PC-9 (cell line): ENCODE results near the gene CCDC167. TPM values are rescaled to one million over a fixed set of nuclear protein-coding genes. Genes with fewer than 3 reads are reported as not detected.

Source experiments
- BruUV-seq: library from RNA; stranded (reverse); fragments of 400-500 nt; replicated peaks from 2 replicates; lab custom pipeline; 2021; lab: Mats Ljungman, UMichigan
- CTCF ChIA-PET: fragments of 300-600 bp; sonication (Branson Sonifier 250); formaldehyde crosslinking; loops from one replicate; lab custom pipeline; 2022; ENCODE audit warnings: antibody characterized with exemption; lab: Charles Lee
- POLR2A ChIA-PET: fragments of 300-600 bp; sonication (Branson Sonifier 250); formaldehyde crosslinking; loops from one replicate; lab custom pipeline; 2022; ENCODE audit warnings: antibody characterized with exemption; ENCODE audit not compliant: unreplicated experiment; lab: Charles Lee
- DNase-seq, 2 experiments: peaks; one replicate each; pipeline versions ENCODE4 v3.0.0 to v3.0.0-alpha.2; 2015 to 2022; ENCODE audit warnings: mixed read lengths in 1 of 2
- H2AFZ ChIP-seq: fragments of 200-600 bp; sonication (generic); 2 replicates; pipeline ENCODE4 v1.8.1; 2017; ENCODE audit warnings: antibody characterized with exemption
- H3F3A ChIP-seq: fragments of 200-600 bp; sonication (generic); 2 replicates; pipeline ENCODE4 v1.8.1; 2017; ENCODE audit warnings: antibody characterized with exemption, mild to moderate bottlenecking, low read depth; ENCODE audit not compliant: insufficient read depth
- H3K27ac ChIP-seq: fragments of 200-600 bp; sonication (generic); 2 replicates; pipeline ENCODE4 v1.6.1; 2016; ENCODE audit warnings: mixed run types
- H3K27me3 ChIP-seq: fragments of 200-600 bp; sonication (generic); 2 replicates; pipeline ENCODE4 v1.6.1; 2016; ENCODE audit warnings: low read depth, mixed run types; ENCODE audit not compliant: insufficient read depth
- H3K36me3 ChIP-seq: fragments of 200-600 bp; sonication (generic); 2 replicates; pipeline ENCODE4 v1.6.1; 2016; ENCODE audit warnings: low read depth, mixed run types
- H3K4me1 ChIP-seq: fragments of 200-600 bp; sonication (generic); replicated peaks from 2 replicates; pipeline ENCODE4 v1.6.1; 2016; ENCODE audit warnings: mixed run types; ENCODE audit not compliant: insufficient read depth
- H3K4me2 ChIP-seq: fragments of 200-600 bp; sonication (generic); 2 replicates; pipeline ENCODE4 v1.6.1; 2017; ENCODE audit warnings: mixed run types
- H3K4me3 ChIP-seq: fragments of 200-600 bp; sonication (generic); 2 replicates; pipeline ENCODE4 v1.6.1; 2016; ENCODE audit warnings: mixed run types
- H3K79me2 ChIP-seq: fragments of 200-600 bp; sonication (generic); 2 replicates; pipeline ENCODE4 v1.6.1; 2017; ENCODE audit warnings: low read depth, mixed run types
- H3K9me2 ChIP-seq: fragments of 200-600 bp; sonication (generic); 2 replicates; pipeline ENCODE4 v1.8.1; 2017; ENCODE audit warnings: mild to moderate bottlenecking; ENCODE audit not compliant: insufficient read depth
- H3K9me3 ChIP-seq: fragments of 200-600 bp; sonication (generic); 2 replicates; pipeline ENCODE4 v1.8.1; 2016; ENCODE audit warnings: low read depth; ENCODE audit not compliant: insufficient read depth
- H4K20me1 ChIP-seq: fragments of 200-600 bp; sonication (generic); 2 replicates; pipeline ENCODE4 v1.8.1; 2017; ENCODE audit not compliant: insufficient read depth
- CTCF ChIP-seq: fragments of 200-600 bp; sonication (generic); conservative IDR thresholded peaks from 2 replicates; pipeline ENCODE4 v1.6.1; 2017; ENCODE audit warnings: mixed run types, antibody characterized with exemption, mild to moderate bottlenecking, moderate library complexity
- EZH2 ChIP-seq: fragments of 200-600 bp; sonication (generic); IDR thresholded peaks from 2 replicates; pipeline ENCODE4 v1.8.0; 2017; ENCODE audit warnings: antibody characterized with exemption, low read depth
- intact Hi-C: fragments of 100-400 bp; cut with micrococcal nuclease; formaldehyde crosslinking; loops from one replicate; pipeline ENCODE4 v1.10.0; 2022; ENCODE audit not compliant: unreplicated experiment
- total RNA-seq: library from RNA; stranded (reverse); gene quantifications from 2 replicates; pipeline ENCODE4 v1.2.3, GENCODE V29; 2021

Gene CCDC167
- total RNA-seq, 1 experiment from 2014 or later, result 29.4 TPM

- intact Hi-C loops, result loop anchor here (5.0 to 10.0 kb wide), 3 partner anchors 53 to 955 kb away; no protein-coding TSS in a partner anchor
Measured at GRCh38 chr6:37537548-37537947, 37.9 kb upstream of the CCDC167 start.

GRCh38 chr6:37536491-37537190 is 36.9 kb upstream of the CCDC167 start:
- no peak overlapping the region for H2AFZ ChIP-seq
- intact Hi-C loops, result loop anchor here (5.0 to 10.0 kb wide), 3 partner anchors 52 to 956 kb away; no protein-coding TSS in a partner anchor
- H3K27me3 ChIP-seq, result 0 out of 2 replicates have a peak, but pooled peaks cover 4% of the 10 kb centered on the region
- H3K9me3 ChIP-seq, result no peaks in the 10 kb centered on the region
- H3K9me2 ChIP-seq, result no peaks in the 10 kb centered on the region
- POLR2A ChIA-PET, result interaction anchor here (0.7 kb wide), 1 partner anchor 18 kb away, joined by 3 read pairs; no protein-coding TSS in a partner anchor
- CTCF ChIA-PET, result no interaction called here
- no TSS peak for BruUV-seq
- no peak overlapping the region for H3K27ac ChIP-seq
- H3K4me1 ChIP-seq, result no peaks in the 10 kb centered on the region
- H3F3A ChIP-seq, result no peaks in the 10 kb centered on the region
- no peak overlapping the region for H3K4me2 ChIP-seq
- H3K4me3 ChIP-seq, result no peak overlapping the region
- no peaks in the 10 kb centered on the region for H4K20me1 ChIP-seq
- no peak for DNase-seq
- no peaks in the 10 kb centered on the region for H3K36me3 ChIP-seq
- TF ChIP-seq CTCF (no peak), EZH2 (no peak)
- no peaks in the 10 kb centered on the region for H3K79me2 ChIP-seq

More at GRCh38 chr6:37537548-37537947, 37.9 kb upstream of the CCDC167 start:
- DNase-seq, result no peak
- Histone ChIP-seq H3K27me3 (no peaks in the 10 kb centered on the region), H3K79me2 (no peaks in the 10 kb centered on the region), H3K4me1 (no peaks in the 10 kb centered on the region), H2AFZ (no peak overlapping the region), H3K27ac (no peak overlapping the region), H3K9me2 (no peaks in the 10 kb centered on the region), H4K20me1 (no peaks in the 10 kb centered on the region), H3F3A (no peaks in the 10 kb centered on the region), H3K9me3 (no peaks in the 10 kb centered on the region), H3K36me3 (no peaks in the 10 kb centered on the region), H3K4me3 (no peak overlapping the region), H3K4me2 (no peak overlapping the region)
- no TSS peak for BruUV-seq
- CTCF ChIA-PET, result interaction anchor here (0.8 to 1.9 kb wide), 3 partner anchors 8 to 155 kb away, joined by 3 to 7 read pairs (median 4); no protein-coding TSS in a partner anchor
- TF ChIP-seq CTCF, result no peak
- POLR2A ChIA-PET, result no interaction called here

GRCh38 chr6:37535759-37536490 is 36.2 kb upstream of the CCDC167 start:
- no peak overlapping the region for H3K27ac ChIP-seq
- H4K20me1 ChIP-seq, result no peaks in the 10 kb centered on the region
- intact Hi-C loops, result loop anchor here (5.0 to 10.0 kb wide), 3 partner anchors 51 to 956 kb away; no protein-coding TSS in a partner anchor
- no peak overlapping the region for H2AFZ ChIP-seq
- no peak overlapping the region for H3K4me3 ChIP-seq
- no peaks in the 10 kb centered on the region for H3K4me1 ChIP-seq
- CTCF ChIA-PET, result no interaction called here
- DNase-seq, result peak in 1 of 2 experiments; percentile 47
- no peaks in the 10 kb centered on the region for H3K79me2 ChIP-seq
- POLR2A ChIA-PET, result interaction anchor here (0.7 kb wide), 1 partner anchor 19 kb away, joined by 3 read pairs; no protein-coding TSS in a partner anchor
- H3K36me3 ChIP-seq, result no peaks in the 10 kb centered on the region
- TF ChIP-seq CTCF (no peak), EZH2 (no peak)
- H3F3A ChIP-seq, result no peaks in the 10 kb centered on the region
- H3K9me3 ChIP-seq, result no peaks in the 10 kb centered on the region
- H3K9me2 ChIP-seq, result no peaks in the 10 kb centered on the region
- H3K27me3 ChIP-seq, result 0 out of 2 replicates have a peak, but pooled peaks cover 4% of the 10 kb centered on the region
- H3K4me2 ChIP-seq, result no peak overlapping the region
- no TSS peak for BruUV-seq
